NOMO-1 treated with dmso at 0.1 percent for 144 hours (cell line): ENCODE data around the gene CBLB.
A peak's percentile ranks its signal among the peaks of the same experiment; 100 is the strongest.

Experiments
- DNase-seq: peaks from one replicate; lab custom pipeline; 2025; ENCODE audit not compliant: unreplicated experiment; lab: John Stamatoyannopoulos, UW

Gene CBLB

DNA sequence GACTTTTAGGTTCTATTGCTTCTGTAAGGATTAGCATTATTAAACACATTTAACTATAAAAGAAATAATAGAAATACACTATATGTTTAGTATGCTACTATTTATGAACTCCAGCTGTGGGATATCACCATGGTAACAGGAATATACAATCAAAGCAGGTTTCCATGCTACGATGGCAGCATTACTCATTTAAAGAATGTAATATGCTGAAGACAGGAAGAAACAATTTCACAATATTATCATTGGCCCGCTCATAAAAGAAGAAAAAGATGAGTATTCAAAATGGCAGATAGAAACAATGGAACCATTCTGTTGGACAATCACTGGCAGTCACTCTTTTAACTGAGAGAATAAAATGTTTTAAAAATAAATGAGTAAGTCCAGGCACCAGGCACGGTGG lies 153.4 kb downstream of the CBLB start:
- DNase-seq = no peak

DNA sequence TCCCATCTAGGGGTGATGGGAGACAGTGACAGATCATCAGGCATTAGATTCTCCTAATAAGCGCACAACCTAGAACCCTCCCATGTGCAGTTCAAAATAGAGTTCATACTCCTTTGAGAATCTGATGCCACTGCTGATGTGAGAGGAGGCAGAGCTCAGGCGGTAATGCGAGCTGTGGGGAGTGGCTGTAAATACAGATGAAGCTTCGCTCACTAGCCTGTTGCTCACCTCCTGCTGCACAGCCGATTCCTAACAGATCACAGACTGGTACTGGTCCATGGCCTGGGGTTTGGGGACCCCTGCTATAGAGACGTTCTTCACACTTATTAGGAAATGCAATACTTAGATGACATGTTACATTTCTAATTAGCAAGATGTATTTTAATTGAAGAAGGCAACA lies 154.4 kb downstream of the CBLB start:
- no peak for DNase-seq

DNA sequence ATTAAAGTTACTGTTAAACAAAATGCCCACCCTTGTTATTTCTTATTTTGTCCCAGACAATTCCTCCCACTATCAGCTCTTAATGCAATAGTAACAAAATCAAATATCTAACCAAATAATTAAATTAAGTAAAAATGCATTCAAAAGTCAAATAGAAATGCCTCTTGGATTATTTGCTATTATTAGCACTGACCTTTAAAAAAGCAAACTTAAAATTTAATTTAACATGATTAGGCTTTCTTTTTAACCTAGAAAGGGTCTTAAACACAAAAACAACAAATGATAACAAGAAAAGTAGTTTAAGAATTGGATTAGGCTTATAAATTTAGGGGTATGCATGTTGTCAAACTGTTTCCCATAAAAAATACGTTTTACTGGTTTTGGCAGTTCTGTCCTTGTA lies 159.8 kb downstream of the CBLB start:
- no peak for DNase-seq

DNA sequence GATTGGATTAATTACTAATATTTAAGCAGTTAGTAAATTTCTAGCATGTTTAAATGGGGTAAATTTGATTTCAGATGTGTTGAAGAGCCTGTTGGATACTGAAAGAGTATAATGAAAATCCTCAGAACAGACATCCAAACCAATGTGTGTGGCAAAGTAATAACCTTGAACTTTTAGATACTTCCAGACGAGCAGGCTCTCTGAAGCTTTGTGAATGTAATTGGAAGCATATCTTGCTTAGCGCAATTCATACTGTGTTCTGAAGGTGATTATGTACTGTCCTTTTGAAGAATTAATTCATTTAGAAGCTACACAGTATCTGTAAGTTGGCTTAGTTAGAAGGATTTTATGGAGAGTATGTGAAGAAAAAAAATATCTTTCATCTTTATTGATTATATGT lies 161.8 kb downstream of the CBLB start:
- no peak for DNase-seq

DNA sequence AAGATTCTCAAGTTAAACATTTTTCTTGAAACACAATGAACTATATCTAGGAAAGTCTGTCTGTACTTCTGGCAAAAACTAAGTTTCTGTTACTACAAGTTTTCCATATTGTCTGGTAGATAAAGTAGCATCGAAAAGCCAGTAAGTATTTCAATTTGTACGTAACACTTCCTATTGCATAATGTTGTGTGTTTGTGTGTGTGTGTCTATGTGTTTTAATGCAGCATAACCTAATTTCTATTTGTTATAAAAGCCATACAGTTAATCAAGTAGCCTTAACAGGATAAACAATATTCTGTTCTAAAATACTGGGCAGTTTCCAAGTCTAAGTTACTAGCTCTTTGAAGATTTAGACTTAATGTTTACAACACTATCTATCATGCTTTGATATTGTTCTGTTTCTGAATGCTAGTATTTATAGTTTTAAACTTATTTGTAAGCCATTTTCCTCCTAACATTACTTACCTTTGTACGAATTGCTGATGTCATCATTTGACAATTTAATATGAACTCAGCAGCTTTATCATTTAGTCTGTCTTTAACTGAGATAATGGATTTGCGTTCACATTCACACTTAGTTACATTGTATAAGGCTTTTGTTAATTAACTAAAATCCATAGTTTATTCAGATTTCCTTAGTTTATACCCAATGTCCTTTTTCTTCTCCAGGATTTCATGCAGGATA lies 163.9 kb downstream of the CBLB start:
- no peak for DNase-seq

DNA sequence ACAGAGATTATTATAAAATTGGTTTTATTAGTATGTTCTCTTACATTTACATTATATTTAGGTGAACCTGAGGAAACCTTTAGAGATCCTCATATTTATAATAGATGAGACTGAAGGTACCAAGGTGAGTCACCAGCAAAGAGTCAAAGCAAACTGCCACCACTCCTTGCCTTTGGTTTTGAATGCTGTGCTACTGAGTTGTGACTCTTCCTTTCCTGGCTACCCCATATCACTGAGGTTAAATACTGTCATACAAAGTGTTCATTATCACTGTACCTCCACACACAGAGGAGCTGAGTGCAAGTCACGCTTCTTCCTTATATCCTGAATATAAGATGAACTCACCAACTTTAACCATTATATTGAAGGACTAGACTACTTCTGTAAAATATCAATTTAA lies 168.2 kb downstream of the CBLB start:
- DNase-seq = no peak

DNA sequence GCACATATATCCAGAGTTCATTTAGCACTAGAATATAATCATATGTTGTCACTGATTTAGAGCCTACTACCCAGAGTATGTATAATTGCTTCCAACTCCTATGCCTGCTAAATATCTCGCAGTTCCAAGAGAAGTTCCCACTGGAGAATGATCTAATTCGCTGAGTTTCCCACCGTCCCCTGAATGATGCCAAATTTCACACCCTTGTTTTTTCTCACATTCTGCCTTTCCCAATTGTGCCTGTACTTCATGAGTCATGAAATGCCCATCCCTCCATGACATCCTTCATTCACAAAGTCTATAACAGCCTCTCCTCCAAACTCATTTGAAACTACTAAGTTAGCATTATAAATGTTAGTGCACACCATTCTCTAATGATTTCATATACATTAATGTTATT lies 177.2 kb downstream of the CBLB start:
- DNase-seq = no peak

DNA sequence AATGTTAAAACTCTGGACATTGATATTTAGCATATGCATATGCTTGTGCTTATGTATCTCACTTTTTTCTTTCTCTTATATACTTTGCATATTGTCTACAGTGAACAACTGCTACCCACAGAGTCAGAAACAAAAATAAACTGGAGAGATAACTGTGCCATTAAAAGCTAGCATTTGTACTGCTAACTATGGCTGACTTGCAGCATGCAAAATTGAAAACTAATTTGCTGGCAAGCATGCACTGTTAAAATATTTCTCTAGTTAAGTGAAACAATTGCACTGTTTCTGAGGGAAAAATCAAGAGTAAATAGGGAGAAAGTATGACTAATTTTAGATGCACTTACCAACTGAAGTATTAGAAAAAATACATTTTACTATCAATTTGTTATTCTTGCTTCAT lies 177.8 kb downstream of the CBLB start:
- DNase-seq = no peak

DNA sequence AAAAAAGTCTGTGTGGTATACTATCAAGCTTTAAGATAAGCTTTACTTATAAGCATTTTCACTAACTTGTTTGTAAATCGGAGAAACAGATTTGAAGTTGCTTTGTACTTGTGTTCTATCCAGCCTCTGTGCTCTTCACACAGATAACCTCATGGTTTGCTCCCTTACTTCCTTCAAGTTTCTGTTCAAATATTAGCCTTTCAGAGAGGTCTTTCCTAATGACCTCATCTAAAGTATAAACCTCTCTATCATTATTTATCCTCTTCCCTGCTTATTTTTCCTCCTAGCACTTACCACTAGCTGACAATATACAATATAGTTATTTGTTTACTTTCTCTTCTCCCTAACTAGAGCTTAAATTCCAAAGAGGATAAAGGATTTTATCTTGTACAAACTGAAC lies 180.0 kb downstream of the CBLB start:
- DNase-seq = no peak

DNA sequence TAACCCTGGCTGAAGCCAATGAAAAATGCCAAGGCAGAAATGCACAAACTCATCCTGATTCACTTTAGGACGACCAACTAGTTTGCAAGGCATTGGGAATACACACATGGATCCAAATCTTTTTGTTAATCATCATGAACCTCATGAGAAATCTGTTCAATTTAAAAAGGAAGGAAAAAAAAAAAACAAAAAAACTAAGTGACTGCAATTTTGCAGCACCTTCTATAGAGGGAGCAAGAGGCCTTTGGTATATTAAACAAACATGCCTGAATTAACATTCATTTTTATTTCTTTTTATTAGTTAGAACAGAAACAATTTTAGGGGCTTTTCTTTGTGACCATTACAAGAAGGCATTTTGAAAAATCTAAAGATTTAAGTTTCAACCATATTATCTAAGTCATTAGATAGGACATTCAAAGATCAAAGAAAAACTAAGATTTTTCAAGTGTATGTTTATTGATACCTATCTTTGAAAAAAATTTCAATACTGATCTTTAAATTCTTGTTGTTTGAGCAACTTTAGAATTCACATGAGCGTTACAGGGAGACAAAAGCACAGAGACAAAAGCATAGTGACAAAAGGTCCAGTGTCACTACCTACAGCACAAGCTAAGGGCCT lies 182.4 kb downstream of the CBLB start:
- no peak for DNase-seq

DNA sequence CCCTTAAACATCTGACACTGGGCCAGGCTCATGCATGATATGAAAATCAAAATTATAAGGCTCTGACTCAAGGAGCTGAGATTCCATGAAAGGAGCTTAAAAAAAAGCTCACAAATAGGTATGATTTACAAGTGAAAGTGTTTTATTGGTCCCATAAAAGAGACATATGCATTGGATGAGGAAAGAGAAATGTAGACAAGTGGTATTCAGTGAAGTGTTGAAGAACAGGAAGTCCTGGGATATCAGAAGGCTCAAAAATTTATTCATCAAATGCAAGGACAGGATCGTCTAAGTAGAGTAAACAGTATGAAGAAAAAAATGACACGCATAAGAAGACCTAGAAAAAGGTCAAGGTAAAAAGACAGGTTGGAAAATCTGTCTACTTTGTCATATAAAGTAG lies 188.9 kb downstream of the CBLB start:
- no peak for DNase-seq

DNA sequence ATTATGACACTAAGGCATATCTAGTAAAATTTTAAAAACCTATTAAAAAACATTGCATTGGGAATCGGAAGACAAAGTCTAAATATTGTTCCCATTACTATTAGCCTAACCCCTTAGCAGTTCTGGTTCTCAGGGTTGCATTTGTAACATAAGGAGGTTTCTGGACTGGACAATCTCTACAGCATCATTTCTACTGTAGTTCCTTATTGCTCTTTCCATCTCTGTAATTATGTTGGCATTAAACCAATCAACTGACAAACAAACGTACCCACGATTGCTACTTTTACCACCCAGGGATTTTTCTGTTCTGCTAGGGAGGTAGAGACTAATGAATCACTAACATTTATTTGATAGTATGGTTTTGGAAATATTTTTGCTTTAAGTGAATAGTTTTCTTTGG lies 190.8 kb downstream of the CBLB start:
- DNase-seq = no peak

DNA sequence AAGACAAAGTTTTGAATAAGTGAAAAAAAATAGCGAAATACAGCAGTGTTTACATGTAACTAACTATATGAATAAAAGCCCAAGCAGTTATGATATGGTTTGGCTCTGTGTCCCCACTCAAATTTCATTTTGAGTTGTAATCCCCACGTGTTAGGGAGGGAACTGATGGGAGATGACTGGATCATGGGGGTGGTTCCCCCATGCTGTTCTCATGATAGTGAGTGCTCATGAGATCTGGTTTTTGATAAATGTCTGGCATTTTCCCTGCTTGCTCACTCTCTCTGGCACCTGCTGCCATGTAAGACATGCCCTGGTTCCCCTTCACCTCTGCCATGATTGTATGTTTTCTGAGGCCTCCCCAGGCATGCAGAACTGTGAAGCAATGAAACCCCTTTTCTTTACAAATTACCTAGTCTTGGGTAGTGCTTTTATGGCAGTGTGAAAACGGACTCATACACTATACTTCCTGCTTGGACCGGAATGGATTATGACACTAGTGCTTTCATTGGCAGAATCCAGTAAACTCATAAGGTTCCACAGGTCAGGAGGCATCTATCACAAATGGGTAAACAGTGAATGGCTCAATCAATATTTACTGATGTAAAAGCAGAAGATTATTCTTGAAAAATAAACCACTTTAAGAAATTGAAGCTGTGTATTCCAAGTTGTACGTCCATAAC lies 192.1 kb downstream of the CBLB start:
- no peak for DNase-seq

DNA sequence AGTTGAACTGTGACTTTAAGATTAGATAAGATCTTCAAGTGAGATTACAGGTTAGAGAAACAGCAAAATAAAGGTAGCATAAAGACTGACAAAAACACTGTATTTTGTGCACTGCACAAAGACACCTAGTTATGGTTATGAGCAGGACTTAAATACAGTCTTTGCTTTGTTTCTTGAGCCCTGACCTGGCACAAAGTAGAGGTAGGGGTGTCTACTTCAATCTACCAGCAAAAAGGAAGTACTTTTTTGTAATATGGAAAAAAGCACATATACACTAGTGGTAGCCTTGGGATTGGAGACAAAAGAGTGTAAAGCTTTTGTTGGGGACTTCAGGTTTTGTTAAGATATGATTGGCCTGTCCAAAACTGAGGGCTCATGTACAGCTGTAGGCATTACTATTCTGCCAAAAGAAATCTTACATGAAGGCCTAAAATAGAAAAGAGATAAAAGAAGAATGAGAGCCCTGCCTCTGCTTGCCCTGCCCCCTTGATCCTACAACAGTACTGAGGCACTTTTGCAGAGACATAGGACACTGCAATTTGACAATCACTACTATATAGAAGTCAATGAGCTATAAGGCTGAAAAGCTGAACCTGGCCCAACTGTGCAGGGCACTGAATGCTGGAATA lies 194.3 kb downstream of the CBLB start:
- DNase-seq = no peak

DNA sequence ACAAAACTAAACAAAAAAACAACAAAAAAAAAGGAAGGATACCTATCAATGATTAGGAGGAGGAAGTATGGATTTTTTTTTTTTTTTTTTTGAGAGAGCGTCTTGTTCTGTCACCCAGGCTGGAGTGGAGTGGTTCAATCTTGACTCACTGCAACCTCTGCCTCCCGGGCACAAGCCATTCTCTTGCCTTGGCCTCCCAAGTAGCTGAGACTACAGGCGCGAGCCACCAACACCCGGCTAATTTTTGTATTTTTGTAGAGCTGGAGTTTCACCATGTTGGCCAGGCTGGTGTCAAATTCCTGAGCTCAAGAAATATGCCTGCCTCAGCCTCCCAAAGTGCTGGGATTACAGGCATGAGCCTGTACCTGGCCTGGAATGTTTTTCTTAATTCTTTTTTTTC lies 195.8 kb downstream of the CBLB start:
- DNase-seq = no peak

DNA sequence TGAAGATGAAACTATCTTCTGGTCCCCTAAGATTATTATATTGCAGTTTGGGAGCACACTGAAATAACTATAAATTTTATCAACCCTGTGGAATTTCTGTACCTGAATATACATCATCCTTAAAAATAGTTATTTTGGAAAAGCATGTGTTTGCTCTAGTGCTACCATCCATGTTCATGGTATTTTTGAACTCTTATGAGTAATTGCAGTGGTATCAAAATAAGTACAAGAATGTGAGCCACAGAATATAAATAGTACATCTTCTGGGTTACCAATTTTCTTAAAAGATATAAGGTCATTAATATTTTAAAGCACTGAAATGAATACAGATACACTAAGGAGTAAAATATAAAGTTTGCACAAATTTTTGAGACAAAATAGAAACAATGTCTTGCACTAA lies 206.5 kb downstream of the CBLB start:
- no peak for DNase-seq

DNA sequence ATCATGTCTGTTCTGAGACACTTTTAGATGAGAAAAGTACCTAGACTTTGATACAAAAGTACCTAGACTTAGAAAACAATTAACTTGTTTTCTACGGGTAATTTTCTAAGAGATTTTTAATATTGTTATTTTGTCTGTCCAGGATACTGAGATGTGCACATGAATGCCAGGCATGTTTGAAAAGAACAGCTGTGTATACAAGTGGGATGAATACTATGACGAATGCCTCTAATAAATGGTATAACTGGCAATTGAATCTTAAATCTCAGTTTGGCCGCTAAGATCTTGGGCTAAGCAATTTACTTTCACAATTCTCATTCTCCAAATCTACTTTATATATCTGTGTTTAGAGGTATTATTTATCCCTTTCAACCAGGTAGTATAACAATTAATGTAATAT lies 207.4 kb downstream of the CBLB start:
- no peak for DNase-seq

DNA sequence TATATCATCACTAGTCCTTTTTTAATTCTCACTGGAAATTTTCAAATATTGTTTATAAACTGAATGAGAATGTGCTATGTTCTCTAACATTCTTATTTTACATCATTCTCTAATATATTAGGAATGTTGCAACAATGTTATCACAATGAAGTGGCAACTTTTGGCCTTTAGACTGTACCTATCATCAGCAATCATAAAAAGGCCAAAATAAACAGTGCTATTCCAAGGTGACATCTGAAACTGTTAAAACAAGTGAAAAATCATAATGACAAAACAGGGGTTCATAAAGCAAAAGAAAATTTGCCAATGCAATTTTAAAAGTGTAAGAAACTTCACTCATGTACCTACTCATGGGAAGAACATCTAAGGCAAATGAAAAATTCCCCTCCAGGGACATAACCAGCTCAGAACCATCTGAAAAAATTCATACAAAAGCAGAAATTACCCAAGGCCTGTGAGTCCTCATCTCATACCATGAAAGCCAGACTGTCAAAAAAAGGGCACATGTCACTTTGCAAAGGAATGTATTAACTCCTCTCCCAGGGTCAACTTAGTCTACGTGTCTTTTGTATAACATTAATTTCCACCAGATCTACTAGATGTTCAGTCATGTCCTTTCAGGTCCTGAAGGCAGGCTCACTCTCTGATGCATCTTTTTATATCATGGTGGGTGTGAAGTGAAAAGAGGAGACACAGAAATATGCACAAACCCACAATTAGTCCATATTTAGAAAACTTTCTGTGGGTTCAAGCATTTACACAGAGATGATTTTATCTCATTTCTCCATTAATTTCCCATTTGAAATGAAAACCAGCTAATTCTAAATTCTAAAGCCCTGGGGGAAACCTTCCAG lies 211.9 kb downstream of the CBLB start:
- no peak for DNase-seq

DNA sequence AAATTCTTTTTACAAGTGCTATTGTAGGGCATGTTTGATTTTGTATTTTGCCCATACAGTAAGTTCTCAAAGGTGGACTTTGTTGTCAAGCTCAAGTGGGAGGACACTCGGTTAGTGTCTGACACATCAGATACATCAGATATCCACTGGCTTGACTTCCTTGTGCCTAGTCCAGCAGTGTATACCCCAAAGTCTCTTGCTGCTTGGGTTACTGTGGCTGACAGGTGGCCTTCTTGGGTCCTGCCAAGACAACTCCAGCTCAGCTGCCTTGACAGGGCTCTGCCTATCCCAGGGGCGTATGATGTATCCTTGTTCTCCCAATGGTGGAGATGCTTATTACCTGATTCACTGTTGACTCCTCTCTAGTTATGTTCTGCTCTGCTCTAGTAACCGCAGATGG lies 214.9 kb downstream of the CBLB start:
- no peak for DNase-seq

DNA sequence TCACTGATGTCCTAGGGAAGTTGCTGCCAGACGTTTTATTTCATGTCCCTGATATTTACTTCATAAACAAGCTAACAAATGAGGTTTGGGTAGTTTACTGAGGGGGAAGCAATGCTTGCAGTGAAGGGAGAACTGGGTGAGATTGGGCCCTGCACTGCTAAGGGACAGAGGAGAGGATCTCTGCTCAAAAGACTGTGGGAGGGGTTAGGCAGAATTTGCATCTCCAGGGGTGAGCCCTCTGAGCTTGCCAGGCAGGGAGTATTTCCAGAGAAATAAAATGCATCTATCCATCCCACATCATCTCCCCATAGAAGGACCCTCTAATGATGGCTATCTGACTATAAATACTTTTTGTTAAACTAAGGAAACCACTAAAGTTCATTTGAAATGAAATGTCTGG lies 215.6 kb downstream of the CBLB start:
- no peak for DNase-seq

DNA sequence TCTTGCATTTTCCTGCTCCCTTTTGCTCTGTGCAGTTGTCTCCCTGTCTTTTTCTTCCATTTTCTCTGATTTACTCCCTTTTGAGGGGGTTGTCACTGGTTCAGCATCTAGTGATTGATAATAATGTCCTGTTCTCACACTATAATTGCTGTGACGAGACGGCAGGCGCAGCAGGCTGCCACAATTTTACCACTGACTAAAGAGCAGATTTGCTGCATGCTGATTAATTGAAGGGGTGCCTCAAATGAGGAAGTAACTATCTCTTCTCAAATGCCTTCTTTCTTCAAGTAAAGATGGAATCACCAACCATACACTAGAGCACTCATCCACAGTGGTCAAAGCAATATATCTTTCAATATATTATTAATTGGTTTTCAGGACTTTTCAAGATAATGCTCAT lies 219.3 kb downstream of the CBLB start:
- peak; percentile 8 for DNase-seq
